Measurements from ENCODE around the gene PSMD13.
"Not testable (repeated sequence)": the region's sequence is repeated elsewhere in the genome, so short reads cannot be mapped to it uniquely, and the experiment has no call there.

Gene PSMD13

DNA sequence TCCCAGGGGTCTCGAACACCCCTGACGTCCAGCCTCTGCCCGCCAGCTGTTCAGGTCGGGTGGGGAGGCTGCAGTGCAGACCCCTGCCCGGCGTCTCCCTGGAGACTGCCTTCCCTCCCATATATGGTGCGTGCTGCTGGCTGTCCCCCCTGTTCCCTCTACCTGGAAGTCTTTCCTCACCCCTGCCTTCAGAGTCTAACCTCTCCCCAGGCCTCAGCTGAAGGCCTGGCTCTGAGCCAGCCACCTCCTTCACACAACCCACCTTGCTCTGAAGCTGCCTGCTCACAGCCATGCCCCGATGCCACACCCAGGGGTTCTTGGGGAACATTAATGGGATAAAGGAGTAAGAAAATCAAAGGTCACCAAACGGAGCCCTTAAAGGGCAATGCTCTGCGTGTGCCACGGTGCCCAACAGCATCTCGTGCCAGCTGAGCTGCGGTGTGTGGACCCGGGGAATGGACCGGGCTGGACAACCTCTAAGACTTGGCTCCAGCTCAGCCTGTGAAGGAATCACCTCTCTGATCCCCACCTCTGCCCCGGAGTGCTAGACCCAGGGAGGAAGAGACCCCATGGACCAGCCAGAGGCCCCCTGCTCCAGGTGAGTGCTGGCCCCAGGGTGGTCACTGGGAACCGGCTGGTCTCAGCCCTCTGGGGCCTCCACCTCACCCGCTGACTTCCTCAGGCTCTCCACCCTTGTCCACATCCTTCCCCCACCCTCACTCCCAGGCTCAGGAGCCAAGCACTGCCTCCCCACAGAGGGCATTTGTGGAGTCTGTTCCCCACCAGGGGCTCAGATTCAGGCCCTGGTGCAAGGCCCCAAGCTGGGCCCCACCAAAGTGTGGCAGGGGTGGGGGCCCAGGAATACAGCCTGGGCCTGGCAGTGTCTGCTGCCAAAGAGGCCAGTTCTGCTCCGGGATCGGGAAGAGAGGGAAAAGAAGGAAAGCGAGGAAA, 41.5 kb downstream of the PSMD13 start, which contains the start of gene NLRP6:
Gene NLRP6 (plus strand): TSS at position 407 of the 951 bp plus-strand sequence. CDS start 163 bp downstream, at position 570.
- no peak for DNase-seq

DNA sequence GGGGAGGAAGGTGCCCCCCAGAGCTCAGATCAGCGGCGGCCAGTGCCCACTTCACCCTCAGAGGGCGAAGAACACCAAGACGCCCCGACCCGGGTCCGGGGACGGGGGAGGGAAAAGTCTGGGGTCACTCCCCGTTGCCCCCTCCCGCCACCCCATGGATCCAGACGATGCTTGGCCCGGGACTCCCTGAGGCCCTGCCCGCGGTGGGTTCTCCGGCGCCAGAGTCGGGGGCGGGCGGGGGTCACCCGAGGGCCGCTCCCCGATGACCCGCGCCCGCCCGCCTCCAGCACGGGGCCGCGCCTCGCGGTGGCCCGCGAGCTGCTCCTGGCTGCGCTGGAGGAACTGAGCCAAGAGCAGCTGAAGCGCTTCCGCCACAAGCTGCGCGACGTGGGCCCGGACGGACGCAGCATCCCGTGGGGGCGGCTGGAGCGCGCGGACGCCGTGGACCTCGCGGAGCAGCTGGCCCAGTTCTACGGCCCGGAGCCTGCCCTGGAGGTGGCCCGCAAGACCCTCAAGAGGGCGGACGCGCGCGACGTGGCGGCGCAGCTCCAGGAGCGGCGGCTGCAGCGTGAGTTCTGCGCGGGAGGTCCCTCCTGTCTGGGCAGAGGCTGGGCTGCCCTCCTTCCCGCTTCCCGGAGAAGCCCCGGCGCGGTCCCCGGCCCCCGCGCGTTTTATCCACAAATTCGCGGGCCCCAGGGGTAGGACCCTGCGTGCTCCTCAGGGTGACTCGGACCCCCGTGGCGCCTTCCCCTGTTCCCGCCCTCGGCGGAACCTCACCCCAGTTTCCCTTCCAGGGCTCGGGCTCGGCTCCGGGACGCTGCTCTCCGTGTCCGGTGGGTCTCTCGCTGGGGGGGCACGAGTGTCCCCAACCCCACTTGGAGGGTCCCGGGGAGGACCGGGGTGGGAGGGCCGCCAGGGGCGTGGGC, 42.5 kb downstream of the PSMD13 start:
- no peak for DNase-seq

- DNase-seq = no peak
These were observed 43.4 kb downstream of the PSMD13 start for GRCh38 chr11:279966-280705.

DNA sequence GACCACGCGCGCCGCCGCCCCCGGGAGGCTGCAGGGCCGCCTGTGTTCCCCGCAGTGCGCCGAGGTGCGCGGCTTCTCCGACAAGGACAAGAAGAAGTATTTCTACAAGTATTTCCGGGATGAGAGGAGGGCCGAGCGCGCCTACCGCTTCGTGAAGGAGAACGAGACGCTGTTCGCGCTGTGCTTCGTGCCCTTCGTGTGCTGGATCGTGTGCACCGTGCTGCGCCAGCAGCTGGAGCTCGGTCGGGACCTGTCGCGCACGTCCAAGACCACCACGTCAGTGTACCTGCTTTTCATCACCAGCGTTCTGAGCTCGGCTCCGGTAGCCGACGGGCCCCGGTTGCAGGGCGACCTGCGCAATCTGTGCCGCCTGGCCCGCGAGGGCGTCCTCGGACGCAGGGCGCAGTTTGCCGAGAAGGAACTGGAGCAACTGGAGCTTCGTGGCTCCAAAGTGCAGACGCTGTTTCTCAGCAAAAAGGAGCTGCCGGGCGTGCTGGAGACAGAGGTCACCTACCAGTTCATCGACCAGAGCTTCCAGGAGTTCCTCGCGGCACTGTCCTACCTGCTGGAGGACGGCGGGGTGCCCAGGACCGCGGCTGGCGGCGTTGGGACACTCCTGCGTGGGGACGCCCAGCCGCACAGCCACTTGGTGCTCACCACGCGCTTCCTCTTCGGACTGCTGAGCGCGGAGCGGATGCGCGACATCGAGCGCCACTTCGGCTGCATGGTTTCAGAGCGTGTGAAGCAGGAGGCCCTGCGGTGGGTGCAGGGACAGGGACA, 44.1 kb downstream of the PSMD13 start:
- no peak for DNase-seq

GRCh38 chr11:281486-282161, 44.8 kb downstream of the PSMD13 start:
- no peak for DNase-seq

GRCh38 chr11:282171-282570, 45.4 kb downstream of the PSMD13 start:
- DNase-seq = no peak

- DNase-seq = no peak
These were observed 46.0 kb downstream of the PSMD13 start for GRCh38 chr11:282630-283360.

DNA sequence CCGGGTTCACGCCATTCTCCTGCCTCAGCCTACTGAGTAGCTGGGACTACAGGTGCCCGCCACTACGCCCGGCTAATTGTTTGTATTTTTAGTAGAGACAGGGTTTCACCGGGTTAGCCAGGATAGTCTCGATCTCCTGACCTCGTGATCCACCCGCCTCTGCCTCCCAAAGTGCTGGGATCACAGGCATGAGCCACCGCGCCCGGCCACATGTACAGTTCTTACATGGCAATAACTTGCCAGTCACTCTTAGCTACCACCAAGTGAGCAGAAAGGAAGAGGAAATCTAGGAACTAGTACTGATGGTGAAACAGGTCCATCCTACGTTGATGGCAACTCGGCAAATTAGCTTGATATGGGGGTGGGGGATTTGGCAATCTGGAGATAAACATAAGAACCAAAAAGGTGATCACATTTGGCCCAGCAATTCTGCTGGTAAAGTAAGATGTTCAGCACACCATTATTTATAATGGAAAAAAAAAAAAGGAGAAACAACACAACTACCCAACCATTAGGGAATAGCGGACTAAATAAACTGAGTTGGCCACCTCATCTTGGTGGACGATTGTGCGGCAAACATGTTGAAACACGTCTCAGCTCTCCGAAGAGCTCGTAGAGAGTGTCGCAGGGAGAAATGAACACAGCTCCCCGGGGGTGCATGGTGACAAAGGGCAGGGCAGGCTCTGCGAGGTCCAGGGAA, 46.8 kb downstream of the PSMD13 start:
- no peak for DNase-seq

GRCh38 chr11:284105-285020, 47.6 kb downstream of the PSMD13 start:
- no peak for DNase-seq

- DNase-seq = no peak
These were observed 48.5 kb downstream of the PSMD13 start for GRCh38 chr11:285021-285893.

DNA sequence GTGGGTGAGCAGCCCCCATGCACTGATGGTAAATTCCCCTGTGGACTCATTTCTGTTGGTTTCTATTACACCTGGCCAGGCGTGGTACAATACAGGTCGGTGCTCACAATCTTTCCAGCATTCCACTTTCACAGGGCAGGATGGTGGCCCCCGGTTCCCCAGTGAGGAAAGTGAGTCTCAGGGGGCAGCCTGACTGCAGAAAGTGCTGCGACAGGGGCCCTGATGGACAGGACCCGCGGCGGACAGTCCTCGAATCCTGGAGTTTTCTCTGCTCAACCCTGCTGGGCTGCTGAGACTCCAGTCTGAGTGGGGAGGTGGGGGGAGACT, 49.1 kb downstream of the PSMD13 start:
- no peak for DNase-seq

DNA sequence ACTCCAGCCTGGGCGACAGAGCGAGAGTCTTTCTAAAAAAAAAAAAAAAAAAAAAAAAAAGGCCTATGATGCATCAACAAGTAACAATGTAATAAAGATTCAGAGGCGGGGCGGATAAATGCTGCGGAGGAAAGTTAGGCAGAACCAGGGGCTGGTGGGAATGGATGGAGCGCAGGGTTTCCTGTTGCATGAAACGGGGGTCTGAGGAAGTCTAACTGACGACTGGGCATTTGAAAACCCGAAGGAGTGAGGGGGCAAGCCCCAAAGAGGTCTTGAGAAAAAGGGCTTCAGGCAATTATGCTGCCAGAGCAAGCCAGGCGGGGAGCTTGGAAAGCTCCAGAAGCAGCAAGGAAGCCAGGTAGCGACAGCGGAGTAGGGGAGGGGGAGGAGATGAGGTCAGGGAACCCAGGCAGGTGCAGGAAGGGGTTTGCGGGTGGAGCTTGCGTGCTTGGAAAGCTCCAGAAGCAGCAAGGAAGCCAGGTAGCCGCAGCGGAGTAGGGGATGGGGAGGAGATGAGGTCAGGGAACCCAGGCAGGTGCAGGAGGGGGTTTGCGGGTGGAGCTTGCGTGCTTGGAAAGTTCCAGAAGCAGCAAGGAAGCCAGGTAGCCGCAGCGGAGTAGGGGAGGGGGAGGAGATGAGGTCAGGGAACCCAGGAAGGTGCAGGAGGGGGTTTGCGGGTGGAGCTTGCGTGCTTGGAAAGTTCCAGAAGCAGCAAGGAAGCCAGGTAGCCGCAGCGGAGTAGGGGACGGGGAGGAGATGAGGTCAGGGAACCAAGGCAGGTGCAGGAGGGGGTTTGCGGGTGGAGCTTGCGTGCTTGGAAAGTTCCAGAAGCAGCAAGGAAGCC, 50.4 kb downstream of the PSMD13 start:
- DNase-seq = not testable (repeated sequence)

DNA sequence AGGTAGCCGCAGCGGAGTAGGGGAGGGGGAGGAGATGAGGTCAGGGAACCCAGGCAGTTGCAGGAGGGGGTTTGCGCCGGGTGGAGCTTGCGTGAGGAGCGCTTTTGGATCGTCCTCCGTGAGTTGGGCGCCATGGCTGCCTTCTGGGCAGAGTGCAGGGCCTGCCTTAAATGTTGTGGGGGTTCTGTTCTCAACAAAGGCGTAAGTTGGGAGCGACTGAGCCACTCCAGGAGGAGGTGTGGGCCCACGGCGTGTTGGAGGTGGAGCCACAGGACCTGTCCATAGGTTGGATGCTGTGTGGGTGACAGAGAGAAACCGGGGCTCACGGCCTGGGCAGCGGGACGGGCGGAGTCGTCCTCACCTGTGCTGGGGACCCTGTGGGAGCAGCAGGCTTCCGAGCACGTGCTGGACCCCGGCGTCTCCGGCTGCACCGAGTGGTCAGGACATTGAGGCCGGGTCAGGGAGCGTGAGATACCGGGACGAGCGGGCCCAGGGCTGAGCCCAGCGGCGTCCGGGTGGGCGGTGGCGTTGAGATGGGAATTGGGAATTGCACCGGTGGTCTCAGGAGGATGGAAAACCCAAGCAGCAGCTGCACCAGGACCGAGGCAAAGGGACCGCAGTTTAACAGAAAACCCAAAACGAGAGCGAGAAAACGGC, 51.2 kb downstream of the PSMD13 start:
- no peak for DNase-seq

DNA sequence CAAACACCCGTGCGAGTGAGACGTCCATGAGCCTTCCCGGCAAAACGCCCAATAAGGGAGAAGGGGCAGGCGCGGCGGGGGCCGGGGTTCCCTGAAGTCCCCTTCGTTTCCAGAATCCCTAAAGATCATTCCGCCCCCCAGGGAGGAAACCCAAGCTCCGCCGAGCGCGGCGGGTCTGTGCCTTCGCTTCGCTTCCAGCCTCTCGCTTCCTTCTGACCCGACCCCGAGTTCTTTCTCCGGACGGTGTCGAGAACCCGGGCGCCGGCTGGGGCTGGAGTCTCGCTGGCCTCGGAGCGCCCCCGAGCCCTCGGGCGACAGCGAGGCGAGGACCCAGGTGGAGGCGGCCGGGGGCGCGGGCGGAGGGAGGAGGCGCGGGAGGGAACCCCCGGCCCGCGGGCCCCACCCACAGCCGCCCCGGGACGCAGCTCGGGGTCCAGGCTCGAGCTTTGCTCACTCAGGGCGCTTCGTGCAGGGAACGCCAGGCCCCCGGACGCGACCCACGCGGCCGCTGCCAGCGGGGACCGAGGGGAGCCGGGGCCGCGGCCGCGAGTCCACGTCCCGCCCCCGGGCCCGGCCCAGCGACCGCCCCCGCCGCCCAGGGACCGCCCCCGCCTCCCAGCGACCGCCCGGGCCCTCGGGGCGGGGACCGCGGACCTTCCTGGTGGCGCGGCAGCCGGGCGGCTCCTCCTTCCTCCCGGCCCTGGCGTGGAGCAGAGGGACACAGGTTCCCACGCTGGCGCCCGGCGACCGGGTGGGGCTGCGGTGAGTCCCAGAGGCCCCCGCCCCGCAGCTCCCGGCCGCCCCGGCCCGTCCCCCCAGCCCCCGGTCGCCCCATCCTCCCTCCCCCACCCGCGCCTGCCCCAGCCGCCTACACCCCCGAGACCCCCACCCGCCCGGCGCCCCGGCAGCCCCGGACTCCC, 52.0 kb downstream of the PSMD13 start, which contains the start of gene PGGHG:
Gene PGGHG (plus strand): TSS at position 649 of the 920 bp plus-strand sequence. CDS start 691 bp downstream, outside the sequence.
- DNase-seq = no peak

GRCh38 chr11:289398-289711, 52.6 kb downstream of the PSMD13 start:
- no peak for DNase-seq

Measured in SHP77 (cell line).